Skin of body (tissue), 2 donors: ENCODE measurements around the gene OR4C3. TPM values are rescaled to one million over a fixed set of nuclear protein-coding genes. Genes with fewer than 3 reads are reported as not detected.
"Not testable (repeated sequence)": the region's sequence is repeated elsewhere in the genome, so short reads cannot be mapped to it uniquely, and the experiment has no call there.

ENCODE experiments used
- DNase-seq: peaks from one replicate; lab custom pipeline; 2025; lab: John Stamatoyannopoulos, UW
- total RNA-seq: library from RNA; depleted of rRNA; stranded (reverse); fragments of >200 nt; gene quantifications from one replicate; pipeline ENCODE4 v1.2.3, GENCODE V29; 2014

Gene OR4C3
- total RNA-seq = not detected

- not testable (repeated sequence) for DNase-seq
These were observed at the start of gene OR4C3 for GRCh38 chr11:48324620-48325019. Gene OR4C3, plus strand, starts transcription at chr11:48324920. Its CDS starts 102 bp downstream, at chr11:48325022.

GRCh38 chr11:48305923-48306322, 18.8 kb upstream of the OR4C3 start, which contains the start of gene OR4S1:
Gene OR4S1, plus strand, starts transcription at chr11:48306223. Its CDS starts 0 bp downstream, at chr11:48306223.
- DNase-seq = no peak

DNA sequence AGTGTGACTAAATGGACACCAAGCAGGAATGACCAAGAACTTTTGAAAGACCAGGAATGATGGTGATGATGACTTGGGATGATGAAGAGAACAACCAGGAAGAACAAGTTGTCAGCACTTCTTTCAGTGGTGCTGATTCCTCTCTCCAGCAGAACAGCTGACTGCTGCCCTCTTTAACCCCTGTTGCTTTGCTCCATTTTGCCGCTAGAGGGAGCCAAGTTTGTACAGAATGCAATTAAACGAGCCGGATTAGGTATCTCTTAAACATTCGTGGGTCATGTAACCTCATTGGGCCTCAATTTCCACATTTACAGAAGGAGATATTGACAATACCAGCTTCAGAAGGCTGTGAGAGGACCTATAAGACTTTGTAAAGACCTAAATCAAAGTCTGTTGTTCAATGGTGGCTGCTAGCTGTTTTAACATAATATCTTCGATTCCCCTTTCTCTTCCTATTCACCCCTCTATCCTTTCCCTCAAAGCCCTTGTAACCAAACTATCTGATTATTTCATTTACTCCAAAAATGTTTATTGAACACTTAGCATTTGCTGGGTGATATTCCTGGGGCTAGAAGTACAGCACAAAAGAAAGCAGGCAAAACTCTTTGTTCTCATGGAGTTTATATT, 16.8 kb upstream of the OR4C3 start:
- DNase-seq = no peak

DNA sequence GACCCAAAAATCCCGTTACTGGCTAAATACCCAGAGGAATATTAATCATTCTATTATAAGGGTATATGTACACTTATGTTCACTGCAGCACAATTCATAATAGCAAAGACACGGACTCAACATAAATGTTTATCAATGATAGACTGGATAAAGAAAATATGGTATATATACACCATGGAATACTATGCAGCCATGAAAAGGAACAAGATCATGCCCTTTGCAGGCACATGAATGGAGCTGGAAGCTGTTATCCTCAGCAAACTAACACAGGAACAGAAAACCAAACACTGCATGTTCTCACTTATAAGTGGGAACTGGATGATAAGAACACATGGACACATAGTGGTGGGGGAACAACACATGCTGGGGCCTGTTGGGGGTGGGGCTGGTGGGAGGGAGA, 11.1 kb upstream of the OR4C3 start:
- DNase-seq = not testable (repeated sequence)

DNA sequence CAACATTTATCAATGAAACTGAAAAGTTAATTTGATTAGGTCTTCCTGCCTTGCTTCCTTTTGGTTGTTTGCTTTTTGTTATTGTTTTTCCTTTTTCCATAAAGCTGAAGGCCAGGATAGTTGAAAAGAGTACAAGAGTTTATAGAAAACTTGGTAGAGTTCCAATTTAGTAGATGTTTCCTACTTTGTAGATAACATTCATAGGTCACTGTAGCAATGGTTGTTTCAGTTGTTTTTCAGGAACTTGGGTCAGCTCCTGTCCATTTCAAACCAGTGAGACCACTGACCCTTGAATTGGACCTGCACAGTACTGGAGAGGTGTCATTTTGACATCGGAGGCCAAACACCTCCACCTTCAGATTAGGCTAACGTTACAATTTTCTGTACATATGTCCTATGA, 4.9 kb upstream of the OR4C3 start:
- DNase-seq = not testable (repeated sequence)

- DNase-seq = no peak
These were observed 16.7 kb downstream of the OR4C3 start for GRCh38 chr11:48341466-48341865.

GRCh38 chr11:48342505-48342904, 17.8 kb downstream of the OR4C3 start:
- DNase-seq = not testable (repeated sequence)

DNA sequence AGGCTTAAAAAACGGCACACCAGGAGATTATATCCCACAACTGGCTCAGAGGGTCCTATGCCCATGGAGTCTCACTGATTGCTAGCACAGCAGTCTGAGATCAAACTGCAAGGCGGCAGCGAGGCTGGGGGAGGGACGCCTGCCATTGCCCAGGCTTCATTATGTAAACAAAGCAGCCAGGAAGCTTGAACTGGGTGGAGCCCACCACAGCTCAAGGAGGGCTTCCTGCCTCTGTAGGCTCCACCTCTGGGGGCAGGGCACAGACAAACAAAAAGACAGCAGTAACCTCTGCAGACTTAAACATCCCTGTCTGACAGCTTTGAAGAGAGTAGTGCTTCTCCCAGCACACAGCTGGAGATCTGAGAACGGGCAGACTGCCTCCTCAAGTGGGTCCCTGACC, 21.6 kb downstream of the OR4C3 start:
- not testable (repeated sequence) for DNase-seq

GRCh38 chr11:48354013-48354412, 29.3 kb downstream of the OR4C3 start:
- no peak for DNase-seq

DNA sequence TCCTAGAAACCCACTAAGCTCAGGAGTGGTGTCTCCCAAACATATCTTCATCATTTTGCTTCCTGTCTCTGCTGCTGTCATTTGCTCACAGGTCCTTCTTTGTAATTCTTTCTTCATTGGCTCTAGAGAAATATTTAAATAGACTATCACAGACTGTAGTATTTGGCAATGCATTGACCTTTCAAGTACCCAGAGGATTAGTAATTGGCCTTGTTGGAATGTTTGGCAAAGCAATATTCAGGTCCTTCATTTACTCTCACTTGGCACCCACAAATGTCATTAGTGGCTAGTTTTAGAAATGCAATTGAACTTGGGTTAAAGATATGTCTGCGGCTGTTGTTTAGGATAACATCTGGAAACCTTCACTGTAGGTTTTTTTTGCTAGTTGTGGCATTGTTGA, 30.0 kb downstream of the OR4C3 start:
- DNase-seq = no peak

- not testable (repeated sequence) for DNase-seq
These were observed 36.6 kb downstream of the OR4C3 start for GRCh38 chr11:48361289-48361688.

- no peak for DNase-seq
These were observed 41.6 kb downstream of the OR4C3 start, which contains the start of gene OR4C5 for GRCh38 chr11:48366365-48366764. Gene OR4C5, minus strand, starts transcription at chr11:48366465. Its CDS starts 0 bp downstream, at chr11:48366465.

Other genes with a start within 250 kb of the OR4C3 start
- gene OR4B1, start 108.1 kb upstream of the OR4C3 start, total RNA-seq = not detected
- gene OR4X2, start 79.8 kb upstream of the OR4C3 start, total RNA-seq = not detected
- gene OR4X1, start 61.1 kb upstream of the OR4C3 start, total RNA-seq = not detected
- not detected for gene OR4S1, start 18.7 kb upstream of the OR4C3 start, total RNA-seq
- gene OR4C5, start 41.5 kb downstream of the OR4C3 start, total RNA-seq = not detected
- not detected for gene OR4A47, start 163.9 kb downstream of the OR4C3 start, total RNA-seq